Kidney epithelial cell (primary cell): ENCODE measurements around the gene PSMG4. TPM values are rescaled to one million over a fixed set of nuclear protein-coding genes. Genes with fewer than 3 reads are reported as not detected.
"Not testable (repeated sequence)": the region's sequence is repeated elsewhere in the genome, so short reads cannot be mapped to it uniquely, and the experiment has no call there.

Experiments used
- DNase-seq: peaks from one replicate; pipeline ENCODE4 v3.0.0-alpha.2; 2010; ENCODE audit warnings: low read depth
- H3K27me3 ChIP-seq: 2 replicates; pipeline ENCODE4 v1.6.0; 2011; ENCODE audit warnings: low read length; ENCODE audit not compliant: control insufficient read depth, insufficient read depth
- H3K36me3 ChIP-seq: 2 replicates; pipeline ENCODE4 v1.5.1; 2011; ENCODE audit warnings: low read length; ENCODE audit not compliant: control insufficient read depth, insufficient read depth
- H3K4me3 ChIP-seq: 2 replicates; pipeline ENCODE4 v1.5.1; 2011; ENCODE audit warnings: low read depth, mild to moderate bottlenecking, control low read depth, low read length
- CTCF ChIP-seq: IDR thresholded peaks from 2 replicates; pipeline ENCODE4 v1.5.1; 2011; ENCODE audit warnings: mild to moderate bottlenecking, moderate library complexity, low read length, control low read depth, inconsistent platforms; ENCODE audit not compliant: insufficient read depth, poor library complexity, severe bottlenecking
- total RNA-seq: library from RNA; depleted of rRNA; stranded (reverse); fragments of >200 nt; gene quantifications from 2 replicates; pipeline ENCODE4 v1.2.3, GENCODE V29; 2015

Gene PSMG4
- total RNA-seq, 1 donor from 2014 or later = 26.5 TPM

DNA sequence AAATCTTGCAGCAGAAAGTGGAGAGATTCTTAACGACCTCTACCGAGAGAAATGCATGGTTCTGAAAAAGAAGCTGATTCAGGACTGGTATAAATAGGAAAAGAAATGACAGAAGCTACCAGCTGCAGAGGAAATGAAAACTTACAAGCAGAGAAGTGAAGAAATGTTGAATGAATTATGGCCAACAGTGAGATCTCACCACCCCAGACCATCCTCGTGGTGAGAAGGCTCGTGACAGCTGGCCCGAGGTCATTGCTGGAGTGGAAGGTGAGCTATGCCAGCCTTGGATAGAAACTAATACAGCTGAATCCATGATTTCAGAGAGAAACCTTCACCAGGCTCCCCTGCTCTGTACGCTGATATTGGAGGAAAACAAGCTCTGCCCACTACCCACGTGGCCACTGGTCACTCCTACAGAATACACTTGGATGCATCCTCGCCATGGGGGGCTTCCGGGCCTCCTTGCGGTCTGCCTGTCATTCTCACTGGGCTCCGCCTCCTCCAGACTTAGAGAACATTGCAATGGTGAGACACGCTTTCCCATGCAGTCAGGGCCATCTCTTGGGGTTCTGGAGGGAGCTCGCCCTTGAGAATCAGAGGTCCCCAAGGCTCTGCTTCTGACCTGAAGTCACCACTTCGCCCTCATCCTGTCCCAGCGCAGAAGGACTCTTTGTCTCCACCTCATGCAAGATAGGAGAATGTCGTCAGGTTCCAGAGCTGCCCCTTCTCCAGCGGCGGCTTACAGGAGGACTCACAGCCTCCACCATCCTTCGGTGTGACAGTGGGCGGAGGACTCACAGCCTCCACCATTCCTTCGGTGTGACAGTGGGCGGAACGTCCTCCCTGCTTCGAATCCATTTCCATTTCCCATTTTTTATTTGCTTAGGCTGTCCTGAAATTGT, 20.7 kb upstream of the PSMG4 start:
- TF ChIP-seq CTCF = no peak
- Histone ChIP-seq H3K27me3 (peaks cover 7% of the 10 kb centered on the region), H3K4me3 (no peak overlapping the region), H3K36me3 (no peaks in the 10 kb centered on the region)
- DNase-seq = no peak

- DNase-seq = no peak
- peak; percentile 19 for TF ChIP-seq CTCF
- Histone ChIP-seq H3K4me3 (no peak overlapping the region), H3K27me3 (peaks cover 7% of the 10 kb centered on the region), H3K36me3 (no peaks in the 10 kb centered on the region)
Measured at GRCh38 chr6:3239110-3239830, 19.5 kb upstream of the PSMG4 start.

DNA sequence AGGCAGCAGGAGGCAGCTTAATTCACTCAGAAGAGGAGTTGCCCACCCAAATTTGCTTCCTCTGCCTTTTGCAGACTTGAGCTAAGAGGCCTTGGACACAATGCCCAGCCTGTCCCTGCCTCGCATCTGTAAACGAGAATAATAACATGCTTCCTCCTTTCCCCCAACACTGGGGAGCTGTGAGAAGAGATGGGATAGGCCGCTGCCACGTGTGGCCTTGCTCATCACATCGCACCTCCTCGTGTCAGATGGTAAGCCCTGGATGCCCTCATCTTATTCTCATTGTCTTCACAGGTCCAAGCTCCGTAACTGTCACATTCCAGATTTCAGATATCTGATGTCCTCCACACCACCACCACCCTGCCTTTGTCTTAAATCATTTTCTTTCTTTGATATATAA, 18.2 kb upstream of the PSMG4 start:
- no peak for TF ChIP-seq CTCF
- Histone ChIP-seq H3K36me3 (no peaks in the 10 kb centered on the region), H3K4me3 (no peak overlapping the region), H3K27me3 (peaks cover 7% of the 10 kb centered on the region)
- no peak for DNase-seq

DNA sequence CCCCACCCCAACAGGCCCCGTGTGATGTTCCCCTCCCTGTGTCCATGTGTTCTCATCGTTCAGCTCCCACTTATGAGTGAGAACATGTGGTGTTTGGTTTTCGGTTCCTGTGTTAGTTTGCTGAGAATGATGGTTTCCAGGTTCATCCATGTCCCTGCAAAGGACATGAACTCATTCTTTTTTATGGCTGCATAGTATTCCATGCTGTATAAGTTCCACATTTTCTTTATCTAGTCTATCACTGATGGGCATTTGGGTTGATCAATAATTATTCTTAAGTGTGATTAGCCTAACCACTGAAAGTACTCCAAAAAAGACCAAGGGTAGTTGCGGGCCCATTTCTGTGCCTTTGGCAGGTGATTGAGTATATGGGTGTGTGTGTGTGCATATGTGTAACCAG, 17.0 kb upstream of the PSMG4 start:
- not testable (repeated sequence) for H3K4me3 ChIP-seq, H3K27me3 ChIP-seq, DNase-seq, H3K36me3 ChIP-seq

DNA sequence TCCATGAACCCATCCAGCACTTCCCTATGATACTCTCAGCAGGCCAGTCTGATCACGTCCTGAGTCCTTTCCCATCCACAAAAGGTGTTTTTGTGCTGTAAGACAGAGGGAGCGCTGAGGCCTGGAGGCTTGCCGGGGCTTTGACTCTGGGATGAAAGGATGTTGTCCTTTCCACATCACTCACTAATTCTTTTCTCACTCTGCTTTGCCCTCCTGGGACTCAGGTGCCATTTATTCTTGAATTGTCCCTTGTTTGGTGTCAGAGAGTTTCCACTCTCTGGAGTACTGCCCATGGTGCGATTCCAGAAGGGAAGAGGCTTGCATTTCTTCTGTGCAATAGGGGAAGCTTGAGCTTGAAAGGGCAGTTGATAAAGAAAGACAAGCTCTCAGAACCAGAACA, 16.0 kb upstream of the PSMG4 start:
- Histone ChIP-seq H3K4me3 (no peak overlapping the region), H3K27me3 (peaks cover 7% of the 10 kb centered on the region), H3K36me3 (no peaks in the 10 kb centered on the region)
- DNase-seq = no peak
- TF ChIP-seq CTCF = no peak

GRCh38 chr6:3244003-3244831, 14.5 kb upstream of the PSMG4 start:
- Histone ChIP-seq H3K4me3 (no peak overlapping the region), H3K27me3 (peaks cover 4% of the 10 kb centered on the region), H3K36me3 (no peaks in the 10 kb centered on the region)
- no peak for DNase-seq
- TF ChIP-seq CTCF = no peak

DNA sequence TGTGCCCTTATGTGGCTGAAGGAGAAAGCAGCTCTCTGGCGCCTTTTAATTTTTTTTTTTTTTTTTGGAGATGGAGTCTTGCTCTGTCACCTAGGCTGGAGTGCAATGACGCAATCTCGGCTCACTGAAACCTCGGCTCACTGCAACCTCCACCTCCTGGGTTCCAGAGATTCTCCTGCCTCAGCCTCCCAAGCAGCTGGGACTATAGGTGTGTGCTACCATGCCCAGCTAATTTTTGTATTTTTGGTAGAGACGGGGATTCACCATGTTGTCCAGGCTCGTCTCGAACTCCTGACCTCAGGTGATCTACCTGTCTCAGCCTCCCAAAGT, 13.9 kb upstream of the PSMG4 start:
- H3K27me3 ChIP-seq, H3K4me3 ChIP-seq, DNase-seq, H3K36me3 ChIP-seq: not testable (repeated sequence)
